OCI-LY7 (cell line): ENCODE data around the gene CCDC12. TPM values are rescaled to one million over a fixed set of nuclear protein-coding genes. Genes with fewer than 3 reads are reported as not detected.

Source experiments
- BruUV-seq: library from RNA; stranded (reverse); fragments of 400-500 nt; replicated peaks from 2 replicates; lab custom pipeline; 2021; lab: Mats Ljungman, UMichigan
- CTCF ChIA-PET: fragments of 300-600 bp; sonication (Branson Sonifier 250); formaldehyde crosslinking; loops from one replicate; lab custom pipeline; 2022; ENCODE audit warnings: antibody characterized with exemption; ENCODE audit not compliant: unreplicated experiment; lab: Charles Lee
- POLR2A ChIA-PET: fragments of 300-600 bp; sonication (Branson Sonifier 250); formaldehyde crosslinking; loops from one replicate; lab custom pipeline; 2022; ENCODE audit warnings: antibody characterized with exemption; lab: Charles Lee
- DNase-seq: peaks from one replicate; pipeline ENCODE4 v3.0.0-alpha.2; 2015; ENCODE audit warnings: low spot score
- H2AFZ ChIP-seq: fragments of 200-600 bp; sonication (generic), shearing (Covaris generic); 2 replicates; pipeline ENCODE4 v1.6.1; 2014; ENCODE audit warnings: mild to moderate bottlenecking, antibody characterized with exemption, low read length, moderate library complexity
- H3K27ac ChIP-seq: fragments of 200-600 bp; sonication (generic); 2 replicates; pipeline ENCODE4 v1.5.1; 2014; ENCODE audit warnings: mixed run types, low read depth, mild to moderate bottlenecking, moderate library complexity, low read length, inconsistent platforms; ENCODE audit not compliant: poor library complexity, severe bottlenecking
- H3K36me3 ChIP-seq: fragments of 200-600 bp; sonication (generic); 2 replicates; pipeline ENCODE4 v1.6.1; 2014; ENCODE audit warnings: mild to moderate bottlenecking, antibody characterized with exemption, low read length, moderate library complexity, mixed read lengths; ENCODE audit not compliant: insufficient read depth
- H3K4me1 ChIP-seq: fragments of 200-600 bp; sonication (generic); 2 replicates; pipeline ENCODE4 v1.5.1; 2014; ENCODE audit warnings: mild to moderate bottlenecking, low read length; ENCODE audit not compliant: insufficient read depth, poor library complexity, severe bottlenecking
- H3K4me2 ChIP-seq: fragments of 200-600 bp; sonication (generic); 2 replicates; pipeline ENCODE4 v1.6.1; 2014; ENCODE audit warnings: mild to moderate bottlenecking, low read length
- H3K4me3 ChIP-seq: fragments of 200-600 bp; sonication (generic); 2 replicates; pipeline ENCODE4 v1.5.1; 2014; ENCODE audit warnings: mild to moderate bottlenecking, low read depth, low read length; ENCODE audit not compliant: poor library complexity, severe bottlenecking
- H3K79me2 ChIP-seq: fragments of 200-600 bp; sonication (generic); 2 replicates; pipeline ENCODE4 v1.6.1; 2016; ENCODE audit warnings: low read depth, mild to moderate bottlenecking, low read length, moderate library complexity, mixed read lengths; ENCODE audit not compliant: insufficient read depth
- H3K9me2 ChIP-seq: fragments of 200-600 bp; sonication (generic); 2 replicates; pipeline ENCODE4 v1.6.1; 2016; ENCODE audit warnings: mild to moderate bottlenecking, low read length, mixed read lengths; ENCODE audit not compliant: insufficient read depth
- H3K9me3 ChIP-seq: fragments of 200-600 bp; sonication (generic); 2 replicates; pipeline ENCODE4 v1.6.1; 2014; ENCODE audit warnings: mild to moderate bottlenecking, mixed run types, low read length, mixed read lengths
- H4K20me1 ChIP-seq: fragments of 200-600 bp; sonication (generic); 2 replicates; pipeline ENCODE4 v1.6.1; 2014; ENCODE audit warnings: mild to moderate bottlenecking, antibody characterized with exemption, low read length, moderate library complexity, mixed read lengths; ENCODE audit not compliant: insufficient read depth
- EZH2phosphoT487 ChIP-seq: fragments of 200-600 bp; sonication (generic); IDR thresholded peaks from 2 replicates; pipeline ENCODE4 v1.6.1; 2018; ENCODE audit warnings: low read depth, borderline replicate concordance, mild to moderate bottlenecking, mixed run types, antibody characterized with exemption, low read length, moderate library complexity, mixed read lengths
- intact Hi-C: fragments of 100-400 bp; cut with micrococcal nuclease; formaldehyde crosslinking; loops from one replicate; pipeline ENCODE4 v1.10.0; 2022; ENCODE audit not compliant: unreplicated experiment
- total RNA-seq, 2 experiments: library from RNA; depleted of rRNA in 1 of 2; stranded (reverse); fragments of >200 nt in 1 of 2; shearing (Covaris generic) in 1 of 2; gene quantifications; 2 replicates each; pipeline ENCODE4 v1.2.3, GENCODE V29; 2014 to 2022
- TF ChIP-seq, protein P1 (sequence below): fragments of 200-600 bp; sonication (generic); conservative IDR thresholded peaks from 2 replicates; pipeline ENCODE4 v1.5.1; 2014; ENCODE audit warnings: mild to moderate bottlenecking, antibody characterized with exemption, low read length, moderate library complexity, mixed read lengths

The CCDC12 gene
- total RNA-seq, 2 experiments from 2014 or later: 74.9 to 116 TPM

DNA sequence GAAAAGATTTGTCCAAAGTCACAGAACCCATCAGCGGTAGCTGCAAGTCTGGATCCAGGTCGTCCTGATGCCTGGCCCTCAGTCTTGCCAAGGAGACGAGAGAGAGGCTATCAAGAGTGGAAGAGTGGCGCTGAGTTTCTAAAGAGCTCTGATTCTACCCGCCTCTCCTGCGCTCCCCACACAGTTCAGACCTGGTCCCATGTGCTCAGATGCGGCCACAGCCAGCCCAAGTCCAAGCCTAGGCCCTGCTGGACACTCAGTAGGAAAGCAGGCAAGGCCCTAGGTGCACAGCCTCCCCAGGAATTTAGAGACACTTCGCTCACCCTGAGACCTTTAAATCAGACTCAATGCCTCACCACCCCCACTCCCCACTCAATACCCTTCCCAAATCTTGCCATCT, 32.4 kb downstream of the CCDC12 start:
- H3K9me2 ChIP-seq: no peaks in the 10 kb centered on the region
- CTCF ChIA-PET: no interaction called here
- POLR2A ChIA-PET: interaction anchor here (0.7 to 1.6 kb wide), 3 partner anchors 10 to 22 kb away, joined by 3 to 4 read pairs (median 3); no protein-coding TSS in a partner anchor
- no peak for DNase-seq
- H2AFZ ChIP-seq: no peak overlapping the region
- intact Hi-C loops: no loop called here
- H3K4me1 ChIP-seq: peaks cover 41% of the 10 kb centered on the region
- H4K20me1 ChIP-seq: peaks cover 36% of the 10 kb centered on the region
- H3K4me2 ChIP-seq: no peak overlapping the region
- TF ChIP-seq, protein P1, sequence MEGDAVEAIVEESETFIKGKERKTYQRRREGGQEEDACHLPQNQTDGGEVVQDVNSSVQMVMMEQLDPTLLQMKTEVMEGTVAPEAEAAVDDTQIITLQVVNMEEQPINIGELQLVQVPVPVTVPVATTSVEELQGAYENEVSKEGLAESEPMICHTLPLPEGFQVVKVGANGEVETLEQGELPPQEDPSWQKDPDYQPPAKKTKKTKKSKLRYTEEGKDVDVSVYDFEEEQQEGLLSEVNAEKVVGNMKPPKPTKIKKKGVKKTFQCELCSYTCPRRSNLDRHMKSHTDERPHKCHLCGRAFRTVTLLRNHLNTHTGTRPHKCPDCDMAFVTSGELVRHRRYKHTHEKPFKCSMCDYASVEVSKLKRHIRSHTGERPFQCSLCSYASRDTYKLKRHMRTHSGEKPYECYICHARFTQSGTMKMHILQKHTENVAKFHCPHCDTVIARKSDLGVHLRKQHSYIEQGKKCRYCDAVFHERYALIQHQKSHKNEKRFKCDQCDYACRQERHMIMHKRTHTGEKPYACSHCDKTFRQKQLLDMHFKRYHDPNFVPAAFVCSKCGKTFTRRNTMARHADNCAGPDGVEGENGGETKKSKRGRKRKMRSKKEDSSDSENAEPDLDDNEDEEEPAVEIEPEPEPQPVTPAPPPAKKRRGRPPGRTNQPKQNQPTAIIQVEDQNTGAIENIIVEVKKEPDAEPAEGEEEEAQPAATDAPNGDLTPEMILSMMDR: no peak
- TF ChIP-seq EZH2phosphoT487: no peak
- no TSS peak for BruUV-seq
- peaks cover 97% of the 10 kb centered on the region for H3K79me2 ChIP-seq
- H3K27ac ChIP-seq: no peak overlapping the region
- H3K9me3 ChIP-seq: no peaks in the 10 kb centered on the region
- H3K4me3 ChIP-seq: no peak overlapping the region
- H3K36me3 ChIP-seq: peaks cover 96% of the 10 kb centered on the region

DNA sequence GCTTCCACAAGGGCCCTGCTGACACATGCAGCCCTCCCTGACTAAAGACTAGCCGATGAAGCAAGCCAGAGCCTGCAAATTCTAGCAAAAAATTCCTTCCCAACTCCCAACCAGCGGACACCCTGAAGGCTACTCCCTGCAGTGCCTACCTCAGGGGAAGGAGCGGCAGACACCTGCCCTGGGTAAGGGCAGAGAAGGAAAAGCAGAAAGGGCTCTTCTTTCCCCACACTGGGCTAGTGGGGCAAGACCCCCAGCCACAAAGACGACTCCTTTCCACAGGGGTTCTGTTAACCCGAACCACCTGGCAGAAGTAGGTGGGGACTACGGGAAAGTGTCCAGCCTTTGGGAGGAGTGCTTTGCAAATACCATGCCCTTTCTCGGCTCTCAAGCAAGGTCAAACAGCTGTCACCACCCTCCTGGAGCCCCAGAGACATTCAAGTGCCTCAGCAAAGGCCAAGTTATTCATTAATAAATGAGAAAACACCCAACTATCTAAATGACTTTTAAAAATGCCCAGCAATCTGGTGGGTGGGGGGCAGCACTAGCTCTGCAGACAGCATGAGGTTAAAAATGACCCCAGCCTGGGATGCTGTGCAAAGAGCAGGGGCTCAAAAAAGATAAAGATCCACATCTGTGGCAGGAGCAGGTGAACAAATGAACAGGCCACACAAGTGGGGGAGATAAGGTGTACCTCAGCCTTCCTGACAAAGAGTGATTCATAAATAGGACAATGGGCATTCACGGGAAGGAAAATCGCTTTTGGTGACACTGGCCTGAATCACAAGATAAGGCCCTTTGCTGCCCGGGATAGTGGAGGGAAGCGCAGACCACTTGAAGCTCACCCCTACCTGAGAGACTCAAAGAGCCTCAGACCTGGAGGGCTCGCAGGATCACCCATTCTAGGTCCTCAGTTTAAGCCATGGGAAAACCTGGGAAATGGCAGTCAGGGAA, 33.0 kb downstream of the CCDC12 start:
- no peak for DNase-seq
- Histone ChIP-seq H3K27ac (no peak overlapping the region), H3K36me3 (peaks cover 96% of the 10 kb centered on the region), H3K4me3 (no peak overlapping the region), H3K4me1 (peaks cover 41% of the 10 kb centered on the region), H3K9me2 (no peaks in the 10 kb centered on the region), H3K9me3 (no peaks in the 10 kb centered on the region), H2AFZ (no peak overlapping the region), H3K4me2 (no peak overlapping the region), H3K79me2 (peaks cover 97% of the 10 kb centered on the region), H4K20me1 (peaks cover 30% of the 10 kb centered on the region)
- no TSS peak for BruUV-seq
- POLR2A ChIA-PET: interaction anchor here (0.7 to 1.6 kb wide), 3 partner anchors 10 to 23 kb away, joined by 3 to 4 read pairs (median 3); no protein-coding TSS in a partner anchor
- no peak for TF ChIP-seq EZH2phosphoT487
- TF ChIP-seq, protein P1: no peak
- intact Hi-C loops: no loop called here
- CTCF ChIA-PET: no interaction called here
